Muscle layer of duodenum (tissue), 2 donors: ENCODE data around the gene HECW1.
"Not testable (repeated sequence)": the region's sequence is repeated elsewhere in the genome, so short reads cannot be mapped to it uniquely, and the experiment has no call there.

Experiments
- H3K27ac ChIP-seq: one replicate; pipeline ENCODE4 v1.7.0; 2013; ENCODE audit warnings: mild to moderate bottlenecking, low read length
- H3K27me3 ChIP-seq: one replicate; pipeline ENCODE4 v1.7.0; 2013; ENCODE audit warnings: low read depth, mild to moderate bottlenecking, control low read depth, low read length
- H3K36me3 ChIP-seq, 2 donors: one replicate each; pipeline ENCODE4 v1.7.0; 2013; ENCODE audit warnings: low read length in 2 of 2, control low read depth in 1 of 2, mild to moderate bottlenecking in 1 of 2; ENCODE audit not compliant: insufficient read depth in 2 of 2, control insufficient read depth in 1 of 2
- H3K4me1 ChIP-seq, 2 donors: one replicate each; pipeline ENCODE4 v1.7.0; 2013; ENCODE audit warnings: low read length in 2 of 2, mild to moderate bottlenecking in 2 of 2, control low read depth in 1 of 2, moderate library complexity in 1 of 2; ENCODE audit not compliant: insufficient read depth in 2 of 2, control insufficient read depth in 1 of 2
- H3K4me3 ChIP-seq, 2 donors: one replicate each; pipeline ENCODE4 v1.7.0; 2013; ENCODE audit warnings: low read length in 2 of 2, low read depth in 1 of 2, mild to moderate bottlenecking in 1 of 2
- H3K9me3 ChIP-seq, 2 donors: one replicate each; pipeline ENCODE4 v1.7.0; 2013; ENCODE audit warnings: low read length in 2 of 2, control low read depth in 1 of 2, mild to moderate bottlenecking in 1 of 2; ENCODE audit not compliant: control insufficient read depth in 1 of 2
- donor health status: healthy.

Gene HECW1

DNA sequence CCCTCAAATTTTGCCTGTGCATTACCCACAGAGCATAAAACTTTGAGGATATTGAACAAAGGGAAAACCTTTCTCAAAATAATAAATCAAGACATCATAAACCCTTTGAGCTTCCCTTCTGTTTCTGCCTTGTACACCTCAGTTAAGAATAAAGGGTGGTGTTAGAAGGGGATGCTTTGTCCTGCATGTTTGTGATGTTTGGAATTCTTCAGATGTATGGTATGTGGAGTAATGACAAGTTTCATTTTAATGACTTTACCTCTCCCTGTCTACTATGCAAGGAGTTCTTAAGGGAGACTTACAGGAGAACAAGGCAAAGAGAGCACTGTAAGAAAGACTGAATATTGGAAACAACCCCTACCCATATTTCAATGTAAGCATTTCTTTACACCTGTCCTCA is 99.2 kb downstream of the HECW1 start:
- no peaks in the 10 kb centered on the region for H3K36me3 ChIP-seq
- H3K4me3 ChIP-seq = no peak overlapping the region
- H3K4me1 ChIP-seq = no peaks in the 10 kb centered on the region
- no peaks in the 10 kb centered on the region for H3K9me3 ChIP-seq
- H3K27me3 ChIP-seq = no peaks in the 10 kb centered on the region
- no peak overlapping the region for H3K27ac ChIP-seq

DNA sequence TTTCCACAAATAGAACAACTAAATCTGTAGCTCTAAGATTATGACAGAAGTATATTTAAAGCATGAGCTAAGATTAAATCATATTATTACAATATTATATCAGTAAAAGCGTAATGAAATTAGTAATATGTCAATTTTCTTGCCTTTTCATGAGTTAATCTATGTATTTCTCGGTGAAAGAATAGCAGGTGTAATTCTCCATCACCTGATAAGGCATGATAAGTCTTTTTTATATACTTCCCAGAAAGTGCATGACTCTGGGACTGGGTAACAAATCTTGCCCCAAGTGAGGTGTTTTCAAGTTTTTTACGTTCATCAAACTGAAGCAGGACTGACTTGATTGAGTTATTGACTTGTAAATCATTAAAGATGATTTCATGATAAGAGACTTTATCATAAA is 100.5 kb downstream of the HECW1 start:
- no peak overlapping the region for H3K27ac ChIP-seq
- no peaks in the 10 kb centered on the region for H3K27me3 ChIP-seq
- no peak overlapping the region for H3K4me3 ChIP-seq
- H3K4me1 ChIP-seq = no peaks in the 10 kb centered on the region
- H3K36me3 ChIP-seq = no peaks in the 10 kb centered on the region
- no peaks in the 10 kb centered on the region for H3K9me3 ChIP-seq

DNA sequence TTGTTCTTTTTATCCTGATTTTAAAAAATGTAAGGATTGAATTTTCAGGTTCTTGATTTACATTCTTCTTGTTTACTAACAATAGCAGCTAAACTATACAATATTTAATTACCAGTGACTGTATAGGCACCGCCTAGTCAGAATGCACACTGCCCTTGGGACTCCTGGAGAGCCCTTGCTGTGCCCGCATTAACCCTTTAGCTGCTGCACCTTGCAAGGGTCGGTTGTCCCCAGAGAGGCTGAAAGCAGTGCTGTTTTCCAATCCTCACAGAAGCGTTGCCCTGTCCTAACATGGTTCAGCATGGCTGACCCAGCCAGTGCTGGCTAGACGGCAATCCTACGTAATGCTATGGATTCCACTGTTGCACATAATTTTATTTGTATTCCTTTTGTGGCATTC is 102.6 kb downstream of the HECW1 start:
- H3K4me1 ChIP-seq = no peaks in the 10 kb centered on the region
- no peaks in the 10 kb centered on the region for H3K27me3 ChIP-seq
- H3K27ac ChIP-seq = no peak overlapping the region
- no peaks in the 10 kb centered on the region for H3K36me3 ChIP-seq
- no peak overlapping the region for H3K4me3 ChIP-seq
- H3K9me3 ChIP-seq = no peaks in the 10 kb centered on the region

DNA sequence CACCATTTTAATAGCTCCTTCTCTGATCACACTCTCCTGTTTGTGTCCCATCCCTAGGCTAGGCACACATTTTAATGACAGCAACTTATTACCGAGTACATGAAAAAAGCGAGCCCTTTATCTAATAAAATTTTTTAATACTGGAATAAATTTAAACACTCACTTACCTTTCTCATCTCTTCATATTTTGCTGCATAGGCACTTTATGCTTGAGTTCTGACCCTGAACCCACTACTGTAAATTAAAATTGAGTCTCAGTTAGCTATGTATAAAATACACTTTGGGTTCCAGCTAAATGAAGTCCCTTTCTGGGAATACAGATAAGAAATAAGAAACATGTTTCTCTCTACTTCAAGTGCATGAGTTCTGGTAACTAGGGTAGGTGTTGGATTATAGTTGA is 104.6 kb downstream of the HECW1 start:
- H3K9me3 ChIP-seq = no peaks in the 10 kb centered on the region
- no peaks in the 10 kb centered on the region for H3K36me3 ChIP-seq
- no peak overlapping the region for H3K27ac ChIP-seq
- H3K27me3 ChIP-seq = no peaks in the 10 kb centered on the region
- H3K4me3 ChIP-seq = no peak overlapping the region
- no peaks in the 10 kb centered on the region for H3K4me1 ChIP-seq

DNA sequence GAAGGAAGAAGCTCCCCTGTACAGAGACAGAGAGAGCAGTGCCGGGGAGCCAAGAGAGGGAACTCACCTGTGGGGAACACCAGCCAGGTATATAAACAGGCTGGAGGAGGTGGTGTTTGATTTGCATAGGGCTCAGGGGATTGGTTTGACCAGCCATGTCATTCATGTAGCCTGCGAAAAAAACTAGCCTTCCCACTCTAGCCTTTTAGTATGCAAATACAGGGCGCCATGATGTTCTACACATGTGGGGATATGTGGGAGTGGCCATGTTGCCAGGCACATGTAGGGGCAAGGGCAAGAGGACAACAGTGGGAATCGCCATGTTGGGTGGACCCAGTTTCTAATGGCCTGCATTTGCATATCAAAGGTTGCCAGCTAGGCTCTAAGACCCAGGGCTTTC is 106.5 kb downstream of the HECW1 start:
- H3K36me3 ChIP-seq, H3K4me3 ChIP-seq, H3K9me3 ChIP-seq, H3K4me1 ChIP-seq, H3K27me3 ChIP-seq, H3K27ac ChIP-seq: not testable (repeated sequence)

DNA sequence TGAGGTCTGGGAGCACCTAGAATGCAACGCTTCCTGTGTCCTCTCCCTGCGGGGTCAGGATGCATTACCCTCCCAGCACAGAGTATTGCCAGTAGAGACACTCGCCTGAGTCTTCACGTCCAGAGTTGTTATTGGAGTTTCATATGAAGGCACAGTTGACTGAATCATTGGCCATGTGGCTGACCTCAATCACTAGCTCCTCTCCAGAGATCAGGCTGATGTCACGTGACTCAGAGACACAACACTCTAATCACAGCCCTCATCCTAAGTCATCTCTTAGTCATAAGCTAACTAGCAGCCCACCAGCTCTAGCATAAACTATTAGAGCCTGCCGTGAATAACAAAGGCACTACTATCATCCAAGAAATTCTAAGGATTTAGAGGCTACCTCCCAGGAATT is 107.8 kb downstream of the HECW1 start:
- Histone ChIP-seq H3K4me1 (no peaks in the 10 kb centered on the region), H3K36me3 (no peaks in the 10 kb centered on the region), H3K4me3 (no peak overlapping the region), H3K27ac (no peak overlapping the region), H3K9me3 (no peaks in the 10 kb centered on the region), H3K27me3 (no peaks in the 10 kb centered on the region)

DNA sequence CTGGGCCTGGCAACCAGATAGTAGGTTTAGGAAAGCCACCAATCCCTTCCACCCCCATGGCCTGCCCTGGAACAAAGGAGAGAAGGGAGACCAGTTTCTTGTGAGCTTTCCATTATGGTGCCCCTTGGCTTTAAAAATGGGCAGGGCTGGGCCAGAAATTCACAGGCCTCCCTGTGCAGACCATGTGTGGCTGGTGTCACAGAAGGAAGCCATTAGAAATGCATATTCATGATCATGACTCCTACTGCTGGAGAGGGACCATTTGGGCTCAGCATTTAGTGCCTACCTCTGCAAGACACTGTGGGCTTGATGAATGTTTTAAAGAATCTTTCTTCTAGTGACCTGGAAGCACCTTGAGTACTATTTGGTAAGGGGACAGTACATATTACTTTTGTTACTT is 108.3 kb downstream of the HECW1 start:
- no peak overlapping the region for H3K27ac ChIP-seq
- no peaks in the 10 kb centered on the region for H3K9me3 ChIP-seq
- H3K36me3 ChIP-seq = no peaks in the 10 kb centered on the region
- H3K4me1 ChIP-seq = no peaks in the 10 kb centered on the region
- H3K4me3 ChIP-seq = no peak overlapping the region
- H3K27me3 ChIP-seq = no peaks in the 10 kb centered on the region

DNA sequence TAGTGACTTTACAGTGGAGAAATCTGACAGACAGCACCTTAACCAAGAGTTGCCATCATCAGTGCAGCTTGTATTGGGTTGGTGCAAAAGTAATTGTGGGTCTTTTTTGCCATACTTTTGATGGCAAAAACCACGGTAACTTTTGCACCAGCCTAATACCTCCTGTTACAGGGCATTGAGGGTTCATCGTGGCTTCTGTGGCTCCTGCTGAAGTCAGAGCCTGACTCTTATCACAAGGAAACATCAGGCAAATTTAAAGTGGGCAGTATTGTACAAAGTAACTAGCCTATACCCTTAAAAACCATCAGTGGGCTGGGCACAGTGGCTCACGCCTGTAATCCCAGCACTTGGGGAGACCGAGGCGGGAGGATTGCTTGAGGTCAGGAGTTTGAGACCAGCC is 117.4 kb downstream of the HECW1 start:
- Histone ChIP-seq H3K4me3 (no peak overlapping the region), H3K9me3 (no peaks in the 10 kb centered on the region), H3K27ac (no peak overlapping the region), H3K27me3 (no peaks in the 10 kb centered on the region), H3K4me1 (no peaks in the 10 kb centered on the region), H3K36me3 (no peaks in the 10 kb centered on the region)

DNA sequence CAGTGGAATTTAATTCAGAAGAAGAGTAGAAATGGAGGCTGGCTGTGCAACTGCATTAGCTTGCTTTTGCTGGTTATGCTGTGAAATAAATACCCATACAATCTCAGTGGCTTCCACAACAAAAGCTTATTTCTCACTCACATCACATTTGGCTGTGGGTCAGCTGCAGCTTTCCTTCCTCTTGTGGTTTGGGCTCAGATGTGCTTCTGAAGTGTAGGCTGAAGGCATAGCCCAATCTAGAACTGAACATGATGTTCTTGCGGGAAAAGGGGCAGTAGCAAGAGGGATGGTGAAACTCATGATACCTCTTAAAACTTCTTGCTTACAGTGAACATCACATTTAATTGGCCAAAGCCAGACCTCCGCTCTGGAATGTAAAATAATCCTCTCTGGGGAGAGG is 119.9 kb downstream of the HECW1 start:
- Histone ChIP-seq H3K4me3 (no peak overlapping the region), H3K27ac (no peak overlapping the region), H3K36me3 (no peaks in the 10 kb centered on the region), H3K27me3 (no peaks in the 10 kb centered on the region), H3K4me1 (no peaks in the 10 kb centered on the region), H3K9me3 (no peaks in the 10 kb centered on the region)

DNA sequence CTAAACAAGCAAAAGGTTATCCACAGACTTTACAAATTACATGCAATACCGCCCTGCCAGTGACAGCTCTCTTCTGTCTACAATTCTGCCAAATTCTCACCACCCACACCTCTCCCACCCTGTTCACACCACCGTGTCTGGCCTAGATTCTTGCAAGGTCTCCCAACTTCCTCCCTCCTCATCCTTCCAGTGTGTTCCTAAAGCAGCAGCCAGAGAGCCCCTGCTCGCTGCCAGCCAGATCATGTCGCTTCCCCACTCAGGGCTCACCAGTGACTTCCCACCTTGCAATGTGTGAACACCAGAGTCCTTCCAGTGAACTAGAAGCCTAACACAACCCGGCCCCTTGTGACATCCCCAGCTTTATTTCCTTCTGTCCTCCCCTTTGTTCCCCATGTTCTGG is 121.6 kb downstream of the HECW1 start:
- no peaks in the 10 kb centered on the region for H3K36me3 ChIP-seq
- no peaks in the 10 kb centered on the region for H3K9me3 ChIP-seq
- H3K4me1 ChIP-seq = no peaks in the 10 kb centered on the region
- H3K27ac ChIP-seq = no peak overlapping the region
- no peaks in the 10 kb centered on the region for H3K27me3 ChIP-seq
- H3K4me3 ChIP-seq = no peak overlapping the region

DNA sequence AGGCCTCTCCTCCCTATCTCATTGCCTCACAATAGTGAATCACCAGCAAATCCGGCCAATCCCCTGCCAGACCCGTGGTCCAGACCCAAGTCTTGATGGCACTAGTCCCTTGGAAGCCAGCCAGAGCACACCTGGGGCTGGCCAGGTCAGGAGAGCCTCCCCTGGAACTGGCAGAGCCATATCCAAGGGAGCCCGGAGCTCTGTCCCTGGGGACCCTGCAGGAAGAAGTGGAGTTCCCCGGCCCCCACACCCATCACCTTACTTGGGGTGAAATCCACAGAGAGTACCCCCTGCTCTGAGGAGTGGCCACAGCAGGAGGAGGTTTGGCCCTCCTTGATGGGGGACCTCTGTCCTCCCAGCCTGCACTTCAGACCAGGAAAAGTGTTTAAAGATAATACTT is 122.5 kb downstream of the HECW1 start:
- Histone ChIP-seq H3K36me3 (no peaks in the 10 kb centered on the region), H3K4me1 (no peaks in the 10 kb centered on the region), H3K9me3 (no peaks in the 10 kb centered on the region), H3K27ac (no peak overlapping the region), H3K4me3 (no peak overlapping the region), H3K27me3 (no peaks in the 10 kb centered on the region)

DNA sequence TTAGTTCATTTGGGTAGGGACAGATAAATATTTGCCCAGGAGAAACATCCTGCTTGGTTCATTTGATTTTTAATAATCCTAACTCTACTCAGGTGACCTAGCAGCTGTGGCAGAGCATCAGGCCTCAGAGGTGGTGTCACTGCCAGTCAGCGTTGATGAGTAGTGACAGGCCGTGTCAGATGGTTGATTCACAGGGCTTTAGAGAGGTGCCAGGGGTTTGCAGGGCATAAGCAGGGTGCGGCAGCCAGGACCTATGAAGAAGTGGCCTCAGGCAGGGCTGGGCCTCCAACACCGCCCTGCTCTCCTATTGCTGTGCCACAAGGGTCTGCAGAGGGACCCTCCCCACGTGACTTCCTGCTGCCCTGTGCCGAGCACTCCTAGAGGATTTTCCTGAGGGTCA is 128.1 kb downstream of the HECW1 start:
- no peak overlapping the region for H3K27ac ChIP-seq

More for the DNA sequence above, 128.1 kb downstream of the HECW1 start:
- Histone ChIP-seq H3K9me3 (no peaks in the 10 kb centered on the region), H3K36me3 (no peaks in the 10 kb centered on the region), H3K27me3 (no peaks in the 10 kb centered on the region), H3K4me3 (no peak overlapping the region), H3K4me1 (no peaks in the 10 kb centered on the region)
